Measurements from ENCODE around the gene ABHD10.

DNA sequence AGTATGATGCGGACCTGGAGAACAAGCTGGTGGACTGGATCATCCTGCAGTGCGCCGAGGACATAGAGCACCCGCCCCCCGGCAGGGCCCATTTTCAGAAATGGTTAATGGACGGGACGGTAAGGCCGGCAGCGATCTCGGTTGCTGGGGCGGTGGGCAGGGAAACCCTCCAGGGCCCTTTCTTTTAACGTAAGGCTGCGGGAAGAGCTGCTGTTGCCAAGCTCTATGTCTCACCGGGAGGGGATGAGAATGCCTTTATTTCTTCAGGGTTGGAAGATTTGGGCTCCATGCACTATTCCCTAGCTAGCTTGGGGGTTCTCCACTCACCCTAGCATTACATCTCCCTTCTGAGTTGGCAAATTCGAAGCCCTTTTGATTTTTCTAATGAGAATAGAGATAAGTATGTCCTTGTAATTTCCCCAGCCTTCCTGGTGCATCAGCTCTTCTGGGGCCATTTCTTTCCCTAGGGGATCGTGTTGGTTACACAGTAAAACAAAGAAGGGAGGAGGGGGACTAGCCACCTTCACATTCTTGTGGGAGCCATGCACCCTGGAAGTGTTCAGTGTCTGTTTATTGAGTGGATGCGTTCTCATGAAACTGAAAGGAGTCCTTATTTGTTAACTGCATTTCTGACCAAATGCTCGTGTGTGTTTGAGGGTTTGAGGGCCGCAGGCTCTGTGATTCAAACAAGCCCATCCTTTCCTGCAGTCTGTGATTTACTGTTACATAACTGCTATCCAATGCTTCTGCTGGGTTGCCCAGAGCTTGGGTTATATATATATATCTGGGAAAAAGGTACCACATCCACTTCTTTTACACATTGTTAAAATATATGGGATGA is 20.9 kb downstream of the ABHD10 start:
- no peak for TF ChIP-seq POLR2AphosphoS5 (IDR thresholded peaks at IDR 0.05)
- TF ChIP-seq POLR2A (IDR thresholded peaks at IDR 0.05), result no peak

All from upper lobe of left lung (tissue), 4 donors.